HEK293T (cell line): ENCODE measurements around the gene HPSE2.

Experiments used
- ARNT ChIP-seq: fragments of 450-650 bp; IDR thresholded peaks from 2 replicates; pipeline ENCODE4 v1.6.1; 2017; ENCODE audit warnings: mild to moderate bottlenecking
- BHLHE40 ChIP-seq: fragments of 450-650 bp; IDR thresholded peaks from 2 replicates; pipeline ENCODE4 v1.6.1; 2016; ENCODE audit warnings: mild to moderate bottlenecking, moderate library complexity, borderline replicate concordance
- FOXK2 ChIP-seq: fragments of 450-650 bp; IDR thresholded peaks from 2 replicates; pipeline ENCODE4 v1.6.1; 2016; ENCODE audit warnings: mild to moderate bottlenecking
- FOXM1 ChIP-seq: fragments of 450-650 bp; IDR thresholded peaks from 2 replicates; pipeline ENCODE4 v1.6.1; 2017; ENCODE audit warnings: mild to moderate bottlenecking, borderline replicate concordance
- NFRKB ChIP-seq: fragments of 450-650 bp; IDR thresholded peaks from 2 replicates; pipeline ENCODE4 v1.6.1; 2016; ENCODE audit warnings: mild to moderate bottlenecking, moderate library complexity
- SUZ12 ChIP-seq: fragments of 450-650 bp; IDR thresholded peaks from 2 replicates; pipeline ENCODE4 v1.6.1; 2016; ENCODE audit warnings: mild to moderate bottlenecking
- TARDBP ChIP-seq: fragments of 450-650 bp; IDR thresholded peaks from 2 replicates; pipeline ENCODE4 v1.6.1; 2016
- ZNF384 ChIP-seq: fragments of 450-650 bp; IDR thresholded peaks from 2 replicates; pipeline ENCODE4 v1.6.1; 2016
- TF ChIP-seq, protein P1 (sequence below): fragments of 450-650 bp; IDR thresholded peaks from 2 replicates; pipeline ENCODE4 v1.6.1; 2016

DNA sequence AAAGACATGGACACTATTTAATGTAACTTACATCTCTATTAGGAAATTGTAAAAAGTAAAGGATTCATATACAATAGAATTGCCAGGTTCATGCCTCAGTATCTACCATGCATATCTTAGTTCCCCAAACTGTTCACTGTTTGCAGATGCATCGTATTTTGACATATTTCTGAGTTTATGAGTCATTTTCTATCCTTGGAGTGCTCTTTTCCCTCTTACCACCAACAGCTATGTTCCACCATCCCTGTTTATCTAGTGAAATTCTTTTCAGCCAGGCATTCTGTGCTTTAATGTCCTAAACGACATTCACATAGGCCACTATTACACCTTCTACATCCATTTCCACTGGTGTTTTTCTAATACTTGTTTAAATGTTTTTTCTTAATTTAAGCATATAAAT lies 649.6 kb downstream of the HPSE2 start:
- TF ChIP-seq NFRKB, result no peak
- TF ChIP-seq FOXM1, result no peak
- TF ChIP-seq ARNT, result no peak
- TF ChIP-seq, protein P1, sequence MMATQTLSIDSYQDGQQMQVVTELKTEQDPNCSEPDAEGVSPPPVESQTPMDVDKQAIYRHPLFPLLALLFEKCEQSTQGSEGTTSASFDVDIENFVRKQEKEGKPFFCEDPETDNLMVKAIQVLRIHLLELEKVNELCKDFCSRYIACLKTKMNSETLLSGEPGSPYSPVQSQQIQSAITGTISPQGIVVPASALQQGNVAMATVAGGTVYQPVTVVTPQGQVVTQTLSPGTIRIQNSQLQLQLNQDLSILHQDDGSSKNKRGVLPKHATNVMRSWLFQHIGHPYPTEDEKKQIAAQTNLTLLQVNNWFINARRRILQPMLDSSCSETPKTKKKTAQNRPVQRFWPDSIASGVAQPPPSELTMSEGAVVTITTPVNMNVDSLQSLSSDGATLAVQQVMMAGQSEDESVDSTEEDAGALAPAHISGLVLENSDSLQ, result no peak
- no peak for TF ChIP-seq FOXK2
- no peak for TF ChIP-seq SUZ12
- TF ChIP-seq ZNF384, result no peak
- no peak for TF ChIP-seq TARDBP
- no peak for TF ChIP-seq BHLHE40
